B cell (primary cell): ENCODE results near the gene ST6GAL1. TPM values are rescaled to one million over a fixed set of nuclear protein-coding genes. Genes with fewer than 3 reads are reported as not detected.

Experiments
- ATAC-seq: fragments of 200-7000 bp; cut with Tn5 transposase; one replicate; pipeline ENCODE4 v1.10.0; 2021; ENCODE audit warnings: low read depth, mild to moderate bottlenecking, moderate number of reproducible peaks, moderate library complexity
- CTCF ChIA-PET: fragments of 350-600 bp; sonication (Branson Sonifier 250); formaldehyde crosslinking; loops from one replicate; lab custom pipeline; 2021; ENCODE audit warnings: antibody characterized with exemption, inconsistent platforms; lab: Charles Lee
- POLR2A ChIA-PET: fragments of 350-600 bp; sonication (Branson Sonifier 250); formaldehyde crosslinking; loops from one replicate; lab custom pipeline; 2021; ENCODE audit warnings: antibody characterized with exemption; lab: Charles Lee
- DNase-seq: peaks from one replicate; pipeline ENCODE4 v3.0.0; 2013
- H2AFZ ChIP-seq: 2 replicates; pipeline ENCODE4 v1.6.1; 2012; ENCODE audit warnings: mild to moderate bottlenecking, low read depth, low read length; ENCODE audit not compliant: insufficient read depth, poor library complexity, severe bottlenecking
- H3K27ac ChIP-seq, 2 donors: 1 replicate in 1 of 2; 2 replicates in 1 of 2; pipeline ENCODE4 v1.5.1; 2012 to 2013; ENCODE audit warnings: low read length in 2 of 2, mild to moderate bottlenecking in 2 of 2, moderate library complexity in 1 of 2
- H3K27me3 ChIP-seq, 4 experiments: fragments of 200-600 bp in 1 of 4; sonication (generic) in 1 of 4; replicated peaks in 1 of 4; 1 replicate in 2 of 4; 2 replicates in 2 of 4; pipeline versions ENCODE4 v1.6.1 to v1.7.0; 2013 to 2016; ENCODE audit warnings: low read length in 3 of 4, mild to moderate bottlenecking in 2 of 4, mixed read lengths in 1 of 4, moderate library complexity in 1 of 4; ENCODE audit not compliant: insufficient read depth in 4 of 4, control insufficient read depth in 3 of 4; ENCODE audit errors: control extremely low read depth in 1 of 4
- H3K36me3 ChIP-seq, 2 experiments: replicated peaks in 1 of 2; 1 replicate in 1 of 2; 2 replicates in 1 of 2; pipeline versions ENCODE4 v1.6.1 to v1.7.1; 2013; ENCODE audit warnings: low read length in 1 of 2; ENCODE audit not compliant: insufficient read depth in 2 of 2, control insufficient read depth in 1 of 2; ENCODE audit errors: control extremely low read depth in 1 of 2, extremely low read depth in 1 of 2
- H3K4me1 ChIP-seq, 2 donors: fragments of 200-600 bp in 1 of 2; sonication (generic) in 1 of 2; 1 replicate in 1 of 2; 2 replicates in 1 of 2; pipeline versions ENCODE4 v1.5.1 to v1.6.1; 2013 to 2017; ENCODE audit warnings: low read length in 2 of 2; ENCODE audit not compliant: control insufficient read depth in 2 of 2, insufficient read depth in 2 of 2
- H3K4me2 ChIP-seq: replicated peaks from 2 replicates; pipeline ENCODE3; 2012; ENCODE audit warnings: mild to moderate bottlenecking, low read depth, low read length; ENCODE audit not compliant: poor library complexity, severe bottlenecking
- H3K4me3 ChIP-seq, 5 experiments: fragments of 200-600 bp in 1 of 5; sonication (generic) in 1 of 5; 1 replicate in 3 of 5; 2 replicates in 2 of 5; pipeline versions ENCODE4 v1.5.1 to v1.7.0; 2011 to 2016; ENCODE audit warnings: low read length in 4 of 5, mild to moderate bottlenecking in 4 of 5, low read depth in 2 of 5, control low read depth in 1 of 5, moderate library complexity in 1 of 5; ENCODE audit not compliant: insufficient read depth in 1 of 5; ENCODE audit errors: control extremely low read depth in 1 of 5, extremely low read depth in 1 of 5
- H3K79me2 ChIP-seq: fragments of 200-600 bp; sonication (generic); one replicate; pipeline ENCODE4 v1.6.0; 2016; ENCODE audit warnings: low read length; ENCODE audit not compliant: control insufficient read depth, insufficient read depth
- H3K9ac ChIP-seq: fragments of 200-600 bp; sonication (generic); 2 replicates; pipeline ENCODE4 v1.6.1; 2017; ENCODE audit warnings: mild to moderate bottlenecking, low read length, moderate library complexity
- H3K9me3 ChIP-seq, 3 donors: one replicate each; pipeline versions ENCODE4 v1.6.1 to v1.7.1; 2013; ENCODE audit warnings: low read length in 2 of 3; ENCODE audit not compliant: control insufficient read depth in 2 of 3, insufficient read depth in 1 of 3; ENCODE audit errors: control extremely low read depth in 1 of 3
- H4K20me1 ChIP-seq: 2 replicates; pipeline ENCODE4 v1.6.0; 2012; ENCODE audit warnings: mild to moderate bottlenecking, low read length; ENCODE audit not compliant: insufficient read depth, control insufficient read depth, poor library complexity, severe bottlenecking
- H3K27ac Mint-ChIP-seq: one replicate; pipeline ENCODE4 v1.8.0; 2021; ENCODE audit warnings: mixed read lengths
- H3K27me3 Mint-ChIP-seq: one replicate; pipeline ENCODE4 v1.8.0; 2021; ENCODE audit warnings: mixed read lengths
- H3K4me1 Mint-ChIP-seq: one replicate; pipeline ENCODE4 v1.8.0; 2021; ENCODE audit warnings: mixed read lengths
- H3K4me3 Mint-ChIP-seq: one replicate; pipeline ENCODE4 v1.8.0; 2021; ENCODE audit warnings: mixed read lengths
- H3K9me3 Mint-ChIP-seq: one replicate; pipeline ENCODE4 v1.8.0; 2022; ENCODE audit warnings: mixed read lengths; ENCODE audit not compliant: insufficient read depth
- EZH2 ChIP-seq: IDR thresholded peaks from 2 replicates; pipeline ENCODE4 v1.6.1; 2012; ENCODE audit warnings: borderline replicate concordance, low read depth, mild to moderate bottlenecking, moderate library complexity, low read length; ENCODE audit not compliant: insufficient read depth, poor library complexity, severe bottlenecking
- WGBS: methylation state at CpG from one replicate; pipeline ENCODE4 v1.1.5; 2013; ENCODE audit warnings: missing lambda C conversion rate; ENCODE audit not compliant: insufficient coverage; 5-methylcytosine and 5-hydroxymethylcytosine counted together
- intact Hi-C: fragments of 100-400 bp; cut with micrococcal nuclease; formaldehyde crosslinking; loops from one replicate; pipeline ENCODE4 v1.10.0; 2022
- polyA plus RNA-seq: library from polyadenylated mRNA; depleted of rRNA; stranded (reverse); fragments of >200 nt; gene quantifications from 2 replicates; pipeline ENCODE4 v1.2.3, GENCODE V29; 2012
- total RNA-seq, 2 donors: library from RNA; stranded (reverse); fragments of 120-200 nt in 1 of 2; gene quantifications; 1 replicate in 1 of 2; 2 replicates in 1 of 2; pipeline versions ENCODE4 v1.2.3 to v1.2.4, GENCODE V29; 2013 to 2022
- TF ChIP-seq, protein P1 (sequence below): fragments of 200-600 bp; IDR thresholded peaks from one replicate; pipeline ENCODE4 v1.8.0; 2022; ENCODE audit warnings: antibody characterized with exemption, mild to moderate bottlenecking

ST6GAL1 gene
- total and polyA plus RNA-seq, 2 donors (not counting 1 experiment from before 2014, with no cell fraction given) = 174 to 563 TPM

DNA sequence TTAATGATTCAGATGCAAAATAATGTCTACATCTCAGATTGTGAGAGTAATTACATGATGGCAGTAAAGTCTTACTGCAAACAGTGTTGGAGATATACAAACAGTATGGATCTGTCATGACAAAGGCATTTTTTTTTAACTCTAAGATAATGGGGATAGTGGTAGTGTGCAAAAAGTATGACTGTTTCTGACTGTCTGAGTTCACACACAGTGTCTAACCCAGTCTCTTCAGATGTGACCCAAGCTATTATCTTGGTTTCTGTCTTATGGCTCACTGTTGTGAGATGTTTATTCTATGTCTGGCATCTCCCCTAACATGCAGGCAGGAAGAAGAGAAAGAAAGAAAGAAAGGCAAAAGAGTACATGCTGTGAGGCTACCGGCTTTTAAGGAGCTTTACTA lies 191.9 kb downstream of the ST6GAL1 start:
- no peaks in the 10 kb centered on the region for H3K27me3 Mint-ChIP-seq
- no peak overlapping the region for H3K9ac ChIP-seq
- no peak overlapping the region for H3K4me2 ChIP-seq
- H3K27me3 ChIP-seq = no peaks in the 10 kb centered on the region
- no peaks in the 10 kb centered on the region for H3K9me3 ChIP-seq
- H3K27ac Mint-ChIP-seq = no peak overlapping the region
- POLR2A ChIA-PET = no interaction called here
- ATAC-seq = no peak
- peaks cover 27% of the 10 kb centered on the region for H3K4me1 Mint-ChIP-seq
- no peak for TF ChIP-seq EZH2
- TF ChIP-seq, protein P1, sequence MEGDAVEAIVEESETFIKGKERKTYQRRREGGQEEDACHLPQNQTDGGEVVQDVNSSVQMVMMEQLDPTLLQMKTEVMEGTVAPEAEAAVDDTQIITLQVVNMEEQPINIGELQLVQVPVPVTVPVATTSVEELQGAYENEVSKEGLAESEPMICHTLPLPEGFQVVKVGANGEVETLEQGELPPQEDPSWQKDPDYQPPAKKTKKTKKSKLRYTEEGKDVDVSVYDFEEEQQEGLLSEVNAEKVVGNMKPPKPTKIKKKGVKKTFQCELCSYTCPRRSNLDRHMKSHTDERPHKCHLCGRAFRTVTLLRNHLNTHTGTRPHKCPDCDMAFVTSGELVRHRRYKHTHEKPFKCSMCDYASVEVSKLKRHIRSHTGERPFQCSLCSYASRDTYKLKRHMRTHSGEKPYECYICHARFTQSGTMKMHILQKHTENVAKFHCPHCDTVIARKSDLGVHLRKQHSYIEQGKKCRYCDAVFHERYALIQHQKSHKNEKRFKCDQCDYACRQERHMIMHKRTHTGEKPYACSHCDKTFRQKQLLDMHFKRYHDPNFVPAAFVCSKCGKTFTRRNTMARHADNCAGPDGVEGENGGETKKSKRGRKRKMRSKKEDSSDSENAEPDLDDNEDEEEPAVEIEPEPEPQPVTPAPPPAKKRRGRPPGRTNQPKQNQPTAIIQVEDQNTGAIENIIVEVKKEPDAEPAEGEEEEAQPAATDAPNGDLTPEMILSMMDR = no peak
- WGBS = no CpG with 5 or more reads among the region's 1 CpG
- H3K79me2 ChIP-seq = peaks cover 10% of the 10 kb centered on the region
- H3K4me3 Mint-ChIP-seq = no peak overlapping the region
- peaks cover 3% of the 10 kb centered on the region for H3K9me3 Mint-ChIP-seq
- H4K20me1 ChIP-seq = no peaks in the 10 kb centered on the region
- no peak overlapping the region for H2AFZ ChIP-seq
- CTCF ChIA-PET = interaction anchor here (0.9 to 5.1 kb wide), 3 partner anchors 9 to 43 kb away, joined by 3 to 31 read pairs (median 9); partner anchors contain the start of gene RPL39L
- no peak overlapping the region for H3K4me3 ChIP-seq
- peaks cover 14 to 18% of the 10 kb centered on the region in 2 donors for H3K4me1 ChIP-seq
- H3K36me3 ChIP-seq = no peaks in the 10 kb centered on the region
- DNase-seq = no peak
- intact Hi-C loops = no loop called here
- no peak overlapping the region for H3K27ac ChIP-seq

DNA sequence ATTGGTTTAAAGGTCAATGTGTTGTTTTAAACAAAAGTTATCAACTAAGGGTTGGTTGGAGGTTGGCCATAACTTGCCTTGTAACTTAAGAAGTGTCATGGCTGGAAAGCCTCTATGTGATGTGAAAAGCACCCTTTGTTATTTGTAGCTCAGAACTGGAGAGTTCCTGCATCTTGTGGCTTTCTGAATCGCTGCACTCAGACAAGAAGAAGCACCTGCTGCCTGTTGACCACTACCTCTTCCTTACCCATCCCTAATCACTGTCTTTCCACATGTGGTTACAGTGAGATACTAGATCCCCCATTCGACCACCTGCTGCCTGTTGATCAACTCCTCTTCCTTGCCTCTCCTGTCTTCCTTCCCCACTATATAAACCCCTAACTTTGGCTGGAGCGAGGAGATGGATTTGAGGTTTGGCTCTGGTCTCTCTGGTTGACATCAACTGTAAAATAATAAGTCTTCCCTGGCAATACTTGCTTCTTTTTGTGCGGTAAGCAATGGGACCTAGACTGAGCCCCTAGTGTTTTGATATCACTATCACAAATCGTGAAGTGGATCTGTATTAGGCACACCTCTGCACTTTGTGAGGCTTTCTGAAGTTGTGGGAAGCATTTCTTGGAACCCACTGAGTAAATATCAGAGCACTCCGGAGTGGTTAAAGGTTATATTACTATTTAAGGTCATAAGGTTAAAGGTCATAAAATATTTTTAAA lies 195.1 kb downstream of the ST6GAL1 start:
- Mint-ChIP-seq H3K27ac (peak overlapping the region; percentile 80), H3K27me3 (no peaks in the 10 kb centered on the region), H3K4me3 (peak overlapping the region; percentile 5), H3K9me3 (peaks cover 3% of the 10 kb centered on the region), H3K4me1 (peaks cover 36% of the 10 kb centered on the region)
- Histone ChIP-seq H3K4me3 (no peak overlapping the region), H3K9ac (no peak overlapping the region), H3K36me3 (peaks cover 0 to 1% of the 10 kb centered on the region in 2 experiments), H2AFZ (no peak overlapping the region), H3K4me1 (peaks cover 23 to 26% of the 10 kb centered on the region in 2 donors), H3K27me3 (no peaks in the 10 kb centered on the region), H4K20me1 (no peaks in the 10 kb centered on the region), H3K9me3 (peaks cover 4 to 6% (median 4%) of the 10 kb centered on the region in 3 donors), H3K27ac (peak overlapping the region; percentile 1 to 9), H3K79me2 (peaks cover 17% of the 10 kb centered on the region), H3K4me2 (peak overlapping the region; percentile 49)
- ChIA-PET CTCF (interaction anchor here (1.3 to 5.1 kb wide), 4 partner anchors 12 to 40 kb away, joined by 3 to 31 read pairs (median 9); partner anchors contain the start of gene RPL39L), POLR2A (interaction anchor here (0.9 kb wide), 1 partner anchor 9 kb away, joined by 3 read pairs; no protein-coding TSS in a partner anchor)
- peak; percentile 55 for DNase-seq
- 0% methylated on average over 1 of the region's 6 CpGs for WGBS
- ATAC-seq = peak; percentile 56
- intact Hi-C loops = loop anchor here (2.0 kb wide), 1 partner anchor 13 kb away; the partner anchor contains the start of gene RPL39L
- TF ChIP-seq, protein P1 = no peak
- no peak for TF ChIP-seq EZH2
